Parathyroid adenoma (tissue), 2 donors: ENCODE measurements around the gene CYP46A1.
A peak's percentile ranks its signal among the peaks of the same experiment; 100 is the strongest.

Experiments
- H2AFZ ChIP-seq: fragments of 300-600 bp; sonication (generic); one replicate; pipeline ENCODE4 v1.7.0; 2017; ENCODE audit warnings: antibody characterized with exemption, mild to moderate bottlenecking
- H3K27ac ChIP-seq: fragments of 300-600 bp; sonication (generic); one replicate; pipeline ENCODE4 v1.7.0; 2017
- H3K27me3 ChIP-seq: fragments of 300-600 bp; sonication (generic); one replicate; pipeline ENCODE4 v1.7.0; 2017; ENCODE audit warnings: low read length; ENCODE audit not compliant: control insufficient read depth, insufficient read depth
- H3K36me3 ChIP-seq: fragments of 300-600 bp; sonication (generic); one replicate; pipeline ENCODE4 v1.7.0; 2017; ENCODE audit warnings: low read length; ENCODE audit not compliant: control insufficient read depth, insufficient read depth
- H3K4me1 ChIP-seq: fragments of 300-600 bp; sonication (generic); one replicate; pipeline ENCODE4 v1.7.0; 2017; ENCODE audit warnings: control low read depth
- H3K4me2 ChIP-seq: fragments of 300-600 bp; sonication (generic); one replicate; pipeline ENCODE4 v1.7.0; 2017; ENCODE audit warnings: low read length
- H3K4me3 ChIP-seq: fragments of 300-600 bp; sonication (generic); one replicate; pipeline ENCODE4 v1.7.0; 2017; ENCODE audit warnings: low read depth, low read length
- H3K79me2 ChIP-seq: fragments of 300-600 bp; sonication (generic); one replicate; pipeline ENCODE4 v1.7.0; 2017; ENCODE audit warnings: control low read depth
- H3K9ac ChIP-seq: fragments of 300-600 bp; sonication (generic); one replicate; pipeline ENCODE4 v1.7.0; 2017; ENCODE audit warnings: mild to moderate bottlenecking
- H3K9me3 ChIP-seq: fragments of 300-600 bp; sonication (generic); one replicate; pipeline ENCODE4 v1.7.0; 2017; ENCODE audit warnings: low read length; ENCODE audit not compliant: control insufficient read depth
- CTCF ChIP-seq: fragments of 300-600 bp; sonication (generic); IDR thresholded peaks from one replicate; pipeline ENCODE4 v1.7.0; 2017; ENCODE audit warnings: antibody characterized with exemption, mild to moderate bottlenecking
- donor health status: primary hyperparathyroidism.

CYP46A1 gene

DNA sequence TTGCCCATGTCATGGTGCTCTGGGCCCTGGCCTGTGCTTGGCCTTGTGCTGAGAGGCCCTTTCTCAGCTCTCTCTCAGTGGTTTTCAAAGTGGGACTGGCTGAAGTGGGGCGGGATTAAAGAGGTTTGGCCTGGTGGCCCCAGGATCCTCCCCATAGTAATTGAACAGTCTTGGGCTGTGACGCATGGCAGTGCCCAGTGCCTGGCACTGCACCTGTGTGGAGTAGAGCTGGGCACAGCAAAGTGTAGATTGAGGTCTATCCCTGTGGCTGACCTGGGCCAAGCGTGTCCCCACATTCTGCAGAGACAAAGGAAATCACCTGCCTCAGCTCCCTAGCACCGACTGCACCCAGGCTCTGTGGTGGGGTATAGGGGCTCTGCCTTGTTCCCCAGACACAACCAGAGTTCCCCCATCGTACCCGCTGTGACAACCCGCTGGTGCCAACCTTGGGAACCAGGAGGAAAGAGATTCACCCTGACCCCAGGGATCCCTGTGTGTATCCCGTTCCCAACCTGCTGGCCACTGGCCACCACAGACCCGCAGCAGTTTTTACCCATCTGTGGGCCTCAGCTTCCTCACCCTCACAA, 9.9 kb upstream of the CYP46A1 start:
- no peak for TF ChIP-seq CTCF
- no peaks in the 10 kb centered on the region for H3K27me3 ChIP-seq
- no peak overlapping the region for H3K4me3 ChIP-seq
- H3K4me2 ChIP-seq = no peak overlapping the region
- no peaks in the 10 kb centered on the region for H3K9me3 ChIP-seq
- no peak overlapping the region for H2AFZ ChIP-seq
- no peaks in the 10 kb centered on the region for H3K36me3 ChIP-seq
- H3K4me1 ChIP-seq = no peaks in the 10 kb centered on the region
- no peaks in the 10 kb centered on the region for H3K79me2 ChIP-seq
- no peak overlapping the region for H3K9ac ChIP-seq
- no peak overlapping the region for H3K27ac ChIP-seq

DNA sequence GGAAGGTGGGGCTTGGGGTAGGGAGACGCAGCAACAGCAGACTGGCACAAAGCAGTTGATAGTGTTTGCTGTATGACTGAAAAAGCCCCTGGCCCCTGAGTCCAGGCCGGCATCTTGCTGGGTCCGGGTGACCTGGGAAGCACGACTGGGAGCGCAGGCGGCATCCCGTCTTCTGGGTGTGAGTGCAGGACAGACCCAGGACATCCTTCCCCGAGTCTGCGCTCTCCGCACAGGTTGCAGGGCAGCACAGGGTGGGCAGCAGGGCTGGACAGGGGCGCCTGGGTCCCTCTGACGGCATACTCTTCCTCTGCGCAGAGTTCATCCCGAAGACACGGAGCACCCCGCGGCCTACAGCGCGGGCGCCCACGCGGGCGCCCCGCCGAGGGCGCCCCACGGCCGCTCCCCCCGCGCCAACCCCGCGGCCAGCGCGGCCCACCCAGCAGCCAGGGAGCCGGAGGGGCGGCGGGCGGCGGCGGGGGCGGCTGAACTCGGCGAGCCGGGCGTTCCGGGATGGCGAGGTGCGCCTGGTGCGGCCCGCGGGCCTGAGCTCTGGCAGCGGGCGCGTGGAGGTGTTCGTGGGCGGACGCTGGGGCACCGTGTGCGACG, 9.2 kb upstream of the CYP46A1 start:
- H3K79me2 ChIP-seq = no peaks in the 10 kb centered on the region
- H3K36me3 ChIP-seq = no peaks in the 10 kb centered on the region
- H3K4me1 ChIP-seq = no peaks in the 10 kb centered on the region
- H3K27ac ChIP-seq = no peak overlapping the region
- no peak overlapping the region for H3K9ac ChIP-seq
- H3K9me3 ChIP-seq = no peaks in the 10 kb centered on the region
- no peak for TF ChIP-seq CTCF
- H3K27me3 ChIP-seq = no peaks in the 10 kb centered on the region
- H3K4me3 ChIP-seq = no peak overlapping the region
- no peak overlapping the region for H3K4me2 ChIP-seq
- H2AFZ ChIP-seq = peak overlapping the region; percentile 17

- no peak overlapping the region for H3K9ac ChIP-seq
- H3K9me3 ChIP-seq = no peaks in the 10 kb centered on the region
- no peak overlapping the region for H3K27ac ChIP-seq
- H3K4me3 ChIP-seq = no peak overlapping the region
- no peak for TF ChIP-seq CTCF
- H3K4me2 ChIP-seq = no peak overlapping the region
- no peaks in the 10 kb centered on the region for H3K36me3 ChIP-seq
- no peaks in the 10 kb centered on the region for H3K4me1 ChIP-seq
- H3K27me3 ChIP-seq = no peaks in the 10 kb centered on the region
- H2AFZ ChIP-seq = peak overlapping the region; percentile 17
- H3K79me2 ChIP-seq = no peaks in the 10 kb centered on the region
These were observed 8.7 kb upstream of the CYP46A1 start for GRCh38 chr14:99675382-99675835.

GRCh38 chr14:99675951-99676350, 8.1 kb upstream of the CYP46A1 start:
- no peak overlapping the region for H3K9ac ChIP-seq
- H3K4me2 ChIP-seq = no peak overlapping the region
- TF ChIP-seq CTCF = no peak

DNA sequence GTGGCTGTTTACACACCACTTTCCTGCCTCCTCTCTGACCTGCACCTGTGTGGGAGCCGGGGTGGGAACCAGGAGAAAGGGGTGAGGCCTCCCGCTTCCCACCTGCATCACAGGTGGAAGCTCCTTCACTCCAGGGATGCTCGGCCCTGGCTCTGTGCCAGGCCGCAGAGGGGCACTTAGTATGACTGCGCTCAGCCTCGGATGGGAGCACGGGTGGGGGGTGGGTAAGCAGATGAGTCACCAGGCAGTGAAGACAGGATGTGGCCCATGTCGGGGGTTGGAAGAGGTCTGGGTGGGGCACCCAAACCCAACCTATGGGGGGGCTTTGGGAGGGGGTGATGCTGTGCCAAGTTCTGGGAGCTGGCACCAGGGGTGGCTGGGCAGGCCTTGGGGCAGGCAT, 7.4 kb upstream of the CYP46A1 start:
- Histone ChIP-seq H3K79me2 (no peaks in the 10 kb centered on the region), H3K27ac (no peak overlapping the region), H3K36me3 (no peaks in the 10 kb centered on the region), H3K4me2 (no peak overlapping the region), H3K9me3 (no peaks in the 10 kb centered on the region), H3K27me3 (no peaks in the 10 kb centered on the region), H3K4me3 (no peak overlapping the region), H3K4me1 (no peaks in the 10 kb centered on the region), H2AFZ (no peak overlapping the region), H3K9ac (no peak overlapping the region)
- no peak for TF ChIP-seq CTCF

More at GRCh38 chr14:99675951-99676350, 8.1 kb upstream of the CYP46A1 start:
- Histone ChIP-seq H3K4me3 (no peak overlapping the region), H3K27ac (no peak overlapping the region), H3K36me3 (no peaks in the 10 kb centered on the region), H2AFZ (no peak overlapping the region), H3K4me1 (no peaks in the 10 kb centered on the region), H3K9me3 (no peaks in the 10 kb centered on the region), H3K79me2 (no peaks in the 10 kb centered on the region), H3K27me3 (no peaks in the 10 kb centered on the region)
